ENCODE results near the gene USP5. TPM values are rescaled to one million over a fixed set of nuclear protein-coding genes. Genes with fewer than 3 reads are reported as not detected.

The USP5 gene
- total RNA-seq, 1 experiment from 2014 or later: 175 TPM

DNA sequence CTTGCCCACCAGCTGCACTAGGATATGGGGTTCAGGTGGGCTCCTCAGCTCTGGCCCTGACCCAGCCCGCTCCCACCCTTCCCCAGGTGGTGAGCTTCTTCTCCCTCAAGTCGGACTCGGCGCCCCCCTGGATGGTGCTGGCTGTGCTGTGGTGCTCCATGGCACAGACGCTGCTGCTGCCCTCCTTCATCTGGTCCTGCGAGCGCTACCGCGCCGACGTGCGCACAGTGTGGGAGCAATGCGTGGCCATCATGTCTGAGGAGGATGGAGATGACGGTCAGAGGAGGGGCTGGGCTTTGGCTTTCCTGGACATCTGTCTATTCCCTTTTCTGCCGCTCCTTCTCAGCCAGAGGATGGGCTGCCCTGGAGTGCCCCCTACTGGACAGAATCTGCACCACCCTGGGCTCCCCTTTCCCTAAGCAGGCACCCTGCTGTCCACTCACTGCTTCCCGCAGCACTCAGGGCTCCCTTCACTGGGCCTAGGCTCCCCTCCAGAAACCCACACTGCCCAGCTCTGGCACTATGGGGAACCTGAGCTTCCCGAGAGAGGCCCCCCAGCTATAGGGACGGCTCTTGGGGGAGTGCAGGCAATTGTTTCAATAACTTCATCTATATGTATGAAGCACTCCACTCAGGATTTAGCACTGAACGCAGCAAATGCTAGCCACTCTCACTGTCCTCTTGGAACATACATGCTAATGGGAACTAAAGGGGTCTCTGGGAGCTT, 26.4 kb upstream of the USP5 start (continued):
- TF ChIP-seq, protein P1, sequence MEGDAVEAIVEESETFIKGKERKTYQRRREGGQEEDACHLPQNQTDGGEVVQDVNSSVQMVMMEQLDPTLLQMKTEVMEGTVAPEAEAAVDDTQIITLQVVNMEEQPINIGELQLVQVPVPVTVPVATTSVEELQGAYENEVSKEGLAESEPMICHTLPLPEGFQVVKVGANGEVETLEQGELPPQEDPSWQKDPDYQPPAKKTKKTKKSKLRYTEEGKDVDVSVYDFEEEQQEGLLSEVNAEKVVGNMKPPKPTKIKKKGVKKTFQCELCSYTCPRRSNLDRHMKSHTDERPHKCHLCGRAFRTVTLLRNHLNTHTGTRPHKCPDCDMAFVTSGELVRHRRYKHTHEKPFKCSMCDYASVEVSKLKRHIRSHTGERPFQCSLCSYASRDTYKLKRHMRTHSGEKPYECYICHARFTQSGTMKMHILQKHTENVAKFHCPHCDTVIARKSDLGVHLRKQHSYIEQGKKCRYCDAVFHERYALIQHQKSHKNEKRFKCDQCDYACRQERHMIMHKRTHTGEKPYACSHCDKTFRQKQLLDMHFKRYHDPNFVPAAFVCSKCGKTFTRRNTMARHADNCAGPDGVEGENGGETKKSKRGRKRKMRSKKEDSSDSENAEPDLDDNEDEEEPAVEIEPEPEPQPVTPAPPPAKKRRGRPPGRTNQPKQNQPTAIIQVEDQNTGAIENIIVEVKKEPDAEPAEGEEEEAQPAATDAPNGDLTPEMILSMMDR (IDR thresholded peaks at IDR 0.05 in 2 of 3, conservative IDR thresholded peaks at IDR 0.05 in 1 of 3; ENCODE audit: borderline replicate concordance in 1 of 3, insufficient read depth in 1 of 3, low read depth in 2 of 3, low read length in 2 of 3): peak in 2 of 3 experiments; percentile 91 to 98; a peak in 4 of 6 replicates
- no peak for TF ChIP-seq SRF (IDR thresholded peaks at IDR 0.05; ENCODE audit: low read depth)
- no peak for TF ChIP-seq EZH2 (IDR thresholded peaks at IDR 0.05)

DNA sequence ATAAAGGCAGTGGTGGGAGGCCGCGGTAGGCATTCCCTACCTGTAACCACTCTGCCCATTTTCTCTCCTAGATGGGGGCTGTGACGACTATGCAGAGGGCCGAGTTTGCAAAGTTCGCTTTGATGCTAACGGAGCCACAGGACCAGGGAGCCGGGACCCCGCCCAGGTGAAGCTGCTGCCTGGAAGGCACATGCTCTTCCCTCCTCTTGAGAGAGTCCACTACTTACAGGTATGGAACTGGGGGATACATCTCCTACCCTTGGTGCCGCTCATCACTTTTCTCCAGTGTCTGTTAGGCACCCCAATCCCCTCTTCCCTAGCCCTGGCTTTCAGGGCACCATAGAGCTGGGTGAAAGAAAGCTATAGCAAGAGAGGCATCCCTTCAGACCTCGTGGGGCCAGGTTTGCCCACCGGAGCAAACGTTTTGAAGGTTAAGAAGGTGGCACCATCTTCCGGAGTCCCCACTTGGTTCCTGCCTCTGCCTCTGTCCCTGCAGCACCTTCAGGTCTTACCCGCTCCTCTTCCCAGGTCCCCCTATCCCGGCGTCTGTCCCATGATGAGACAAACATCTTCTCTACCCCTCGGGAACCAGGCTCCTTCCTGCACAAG, 25.7 kb upstream of the USP5 start:
- ChIA-PET CTCF (interaction anchor here (0.9 kb wide), 1 partner anchor 73 kb away, joined by 3 read pairs; the partner anchor contains the start of gene MLF2), RAD21 (ENCODE audit: low non-redundant PET in 1 of 2, low total read pairs in 2 of 2, uncharacterized antibody in 2 of 2, unreplicated experiment in 2 of 2) (no interaction called here), POLR2A (no interaction called here)
- Histone ChIP-seq H4K20me1 (ENCODE audit: insufficient read depth) (no peaks in the 10 kb centered on the region), H3K9me2 (ENCODE audit: insufficient read depth) (no peaks in the 10 kb centered on the region), H3K79me2 (ENCODE audit: insufficient read depth, low read length) (peaks cover 31% of the 10 kb centered on the region), H3K9me3 (ENCODE audit: control insufficient read depth in 1 of 2, insufficient read depth in 1 of 2, low read depth in 1 of 2, low read length in 2 of 2) (no peaks in the 10 kb centered on the region), H3K36me3 (ENCODE audit: control insufficient read depth in 1 of 2, insufficient read depth in 2 of 2, low read length in 2 of 2) (peaks cover 2 to 5% of the 10 kb centered on the region in 2 experiments; a peak in 2 of 4 replicates), H3K4me2 (ENCODE audit: low read length) (no peak overlapping the region), H3K4me3 (replicated peaks in 1 of 2; ENCODE audit: low read depth in 1 of 2, low read length in 2 of 2) (no peak overlapping the region), H3K9ac (ENCODE audit: low read length) (no peak overlapping the region), H3K27ac (ENCODE audit: low read depth, low read length) (peak overlapping the region; percentile 78; the same call in 1 of the 2 replicates), H2AFZ (ENCODE audit: low read depth, low read length, poor library complexity, severe bottlenecking) (no peak overlapping the region), H3K4me1 (ENCODE audit: control insufficient read depth in 1 of 2, insufficient read depth in 2 of 2, low read length in 2 of 2) (peaks cover 19 to 48% of the 10 kb centered on the region in 2 experiments), H3K27me3 (ENCODE audit: insufficient read depth, low read length) (peaks cover 6% of the 10 kb centered on the region; the same call in 1 of the 2 replicates)
- no TSS peak for BruUV-seq (replicated peaks)
- DNase-seq (ENCODE audit: low read depth, low spot score) (no peak), ATAC-seq (no peak)
- TF ChIP-seq TCF7L2 (IDR thresholded peaks at IDR 0.05; ENCODE audit: borderline replicate concordance, extremely low read depth, insufficient read depth, insufficient read length) (no peak), SP1 (IDR thresholded peaks at IDR 0.05; ENCODE audit: low read depth) (no peak), POLR2A (IDR thresholded peaks at IDR 0.05; ENCODE audit: borderline replicate concordance, extremely low read depth, insufficient read depth, insufficient read length) (no peak), ZFX (IDR thresholded peaks at IDR 0.05) (no peak), ELF1 (IDR thresholded peaks at IDR 0.05; ENCODE audit: borderline replicate concordance, low read depth) (no peak), YY1 (IDR thresholded peaks at IDR 0.05; ENCODE audit: extremely low read depth, insufficient replicate concordance, low read depth, low read length) (no peak), EGR1 (IDR thresholded peaks at IDR 0.05; ENCODE audit: low read depth) (no peak)
- TF ChIP-seq, protein P2, sequence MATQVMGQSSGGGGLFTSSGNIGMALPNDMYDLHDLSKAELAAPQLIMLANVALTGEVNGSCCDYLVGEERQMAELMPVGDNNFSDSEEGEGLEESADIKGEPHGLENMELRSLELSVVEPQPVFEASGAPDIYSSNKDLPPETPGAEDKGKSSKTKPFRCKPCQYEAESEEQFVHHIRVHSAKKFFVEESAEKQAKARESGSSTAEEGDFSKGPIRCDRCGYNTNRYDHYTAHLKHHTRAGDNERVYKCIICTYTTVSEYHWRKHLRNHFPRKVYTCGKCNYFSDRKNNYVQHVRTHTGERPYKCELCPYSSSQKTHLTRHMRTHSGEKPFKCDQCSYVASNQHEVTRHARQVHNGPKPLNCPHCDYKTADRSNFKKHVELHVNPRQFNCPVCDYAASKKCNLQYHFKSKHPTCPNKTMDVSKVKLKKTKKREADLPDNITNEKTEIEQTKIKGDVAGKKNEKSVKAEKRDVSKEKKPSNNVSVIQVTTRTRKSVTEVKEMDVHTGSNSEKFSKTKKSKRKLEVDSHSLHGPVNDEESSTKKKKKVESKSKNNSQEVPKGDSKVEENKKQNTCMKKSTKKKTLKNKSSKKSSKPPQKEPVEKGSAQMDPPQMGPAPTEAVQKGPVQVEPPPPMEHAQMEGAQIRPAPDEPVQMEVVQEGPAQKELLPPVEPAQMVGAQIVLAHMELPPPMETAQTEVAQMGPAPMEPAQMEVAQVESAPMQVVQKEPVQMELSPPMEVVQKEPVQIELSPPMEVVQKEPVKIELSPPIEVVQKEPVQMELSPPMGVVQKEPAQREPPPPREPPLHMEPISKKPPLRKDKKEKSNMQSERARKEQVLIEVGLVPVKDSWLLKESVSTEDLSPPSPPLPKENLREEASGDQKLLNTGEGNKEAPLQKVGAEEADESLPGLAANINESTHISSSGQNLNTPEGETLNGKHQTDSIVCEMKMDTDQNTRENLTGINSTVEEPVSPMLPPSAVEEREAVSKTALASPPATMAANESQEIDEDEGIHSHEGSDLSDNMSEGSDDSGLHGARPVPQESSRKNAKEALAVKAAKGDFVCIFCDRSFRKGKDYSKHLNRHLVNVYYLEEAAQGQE (IDR thresholded peaks at IDR 0.05; ENCODE audit: low read depth): no peak
- intact Hi-C loops (cut with micrococcal nuclease): no loop called here
